Suprapubic skin (tissue), 3 donors: ENCODE data around the gene RPS21.

Experiments
- POLR2A ChIP-seq, 2 donors: fragments of 450-650 bp; IDR thresholded peaks; one replicate each; pipeline ENCODE4 v1.6.1; 2017; ENCODE audit warnings: antibody characterized with exemption in 2 of 2, mild to moderate bottlenecking in 2 of 2, moderate library complexity in 2 of 2
- TF ChIP-seq, protein P1 (sequence below), 2 donors: fragments of 200-600 bp in 1 of 2; fragments of 450-650 bp in 1 of 2; sonication (generic) in 1 of 2; IDR thresholded peaks; one replicate each; pipeline ENCODE4 v1.5.1; 2016 to 2019; ENCODE audit warnings: antibody characterized with exemption in 2 of 2, mild to moderate bottlenecking in 1 of 2, moderate library complexity in 1 of 2

- TF ChIP-seq POLR2A (IDR thresholded peaks at IDR 0.05) = no peak
- TF ChIP-seq, protein P1, sequence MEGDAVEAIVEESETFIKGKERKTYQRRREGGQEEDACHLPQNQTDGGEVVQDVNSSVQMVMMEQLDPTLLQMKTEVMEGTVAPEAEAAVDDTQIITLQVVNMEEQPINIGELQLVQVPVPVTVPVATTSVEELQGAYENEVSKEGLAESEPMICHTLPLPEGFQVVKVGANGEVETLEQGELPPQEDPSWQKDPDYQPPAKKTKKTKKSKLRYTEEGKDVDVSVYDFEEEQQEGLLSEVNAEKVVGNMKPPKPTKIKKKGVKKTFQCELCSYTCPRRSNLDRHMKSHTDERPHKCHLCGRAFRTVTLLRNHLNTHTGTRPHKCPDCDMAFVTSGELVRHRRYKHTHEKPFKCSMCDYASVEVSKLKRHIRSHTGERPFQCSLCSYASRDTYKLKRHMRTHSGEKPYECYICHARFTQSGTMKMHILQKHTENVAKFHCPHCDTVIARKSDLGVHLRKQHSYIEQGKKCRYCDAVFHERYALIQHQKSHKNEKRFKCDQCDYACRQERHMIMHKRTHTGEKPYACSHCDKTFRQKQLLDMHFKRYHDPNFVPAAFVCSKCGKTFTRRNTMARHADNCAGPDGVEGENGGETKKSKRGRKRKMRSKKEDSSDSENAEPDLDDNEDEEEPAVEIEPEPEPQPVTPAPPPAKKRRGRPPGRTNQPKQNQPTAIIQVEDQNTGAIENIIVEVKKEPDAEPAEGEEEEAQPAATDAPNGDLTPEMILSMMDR (IDR thresholded peaks at IDR 0.05) = no peak
These were observed 36.4 kb downstream of the RPS21 start for GRCh38 chr20:62423326-62423706.
